ENCODE results near the gene PMIS2.

GRCh38 chr19:35563207-35563829, 22.7 kb upstream of the PMIS2 start, which contains the start of gene ATP4A:
- no peak for TF ChIP-seq CTCF (IDR thresholded peaks at IDR 0.05; ENCODE audit: low read depth, low read length)
- TF ChIP-seq MYC (IDR thresholded peaks at IDR 0.05; ENCODE audit: low read depth, low read length) = no peak
- no peak for TF ChIP-seq POLR2A (IDR thresholded peaks at IDR 0.05; ENCODE audit: extremely low read depth, insufficient read length)
- no peak for TF ChIP-seq MAX (IDR thresholded peaks at IDR 0.05; ENCODE audit: low read depth, low read length)

Data from NB4 (cell line).